ENCODE data around the gene ZP3.
"Not testable (repeated sequence)": the region's sequence is repeated elsewhere in the genome, so short reads cannot be mapped to it uniquely, and the experiment has no call there.

- TF ChIP-seq CTCF (conservative IDR thresholded peaks at IDR 0.05 in 1 of 2, IDR thresholded peaks at IDR 0.05 in 1 of 2; ENCODE audit: extremely low read depth in 1 of 2, insufficient read depth in 1 of 2, low read depth in 1 of 2, low read length in 2 of 2); EZH2 (IDR thresholded peaks at IDR 0.05; ENCODE audit: borderline replicate concordance, low read length): not testable (repeated sequence)
Observed at GRCh38 chr7:76471556-76472221, 46.9 kb downstream of the ZP3 start.
